NCI-H1436 treated with DMSO at 0.1 percent for 48 hours (cell line): Measurements from ENCODE around the gene KCNJ6.

ENCODE experiments used
- DNase-seq: peaks from one replicate; lab custom pipeline; 2025; lab: John Stamatoyannopoulos, UW

The KCNJ6 gene

GRCh38 chr21:37905291-37905690 lies 11.0 kb downstream of the KCNJ6 start:
- no peak for DNase-seq

GRCh38 chr21:37904856-37905255 lies 11.4 kb downstream of the KCNJ6 start:
- no peak for DNase-seq

GRCh38 chr21:37903396-37903795 lies 12.9 kb downstream of the KCNJ6 start:
- DNase-seq = no peak

- DNase-seq = no peak
Observed at GRCh38 chr21:37899146-37899545, 17.1 kb downstream of the KCNJ6 start.

- DNase-seq = no peak
Observed at GRCh38 chr21:37896788-37897187, 19.5 kb downstream of the KCNJ6 start.

- DNase-seq = no peak
Observed at GRCh38 chr21:37891972-37892371, 24.3 kb downstream of the KCNJ6 start.

- DNase-seq = no peak
Observed at GRCh38 chr21:37888659-37889058, 27.6 kb downstream of the KCNJ6 start.

GRCh38 chr21:37886726-37887299 lies 29.4 kb downstream of the KCNJ6 start:
- no peak for DNase-seq

- DNase-seq = no peak
Observed at GRCh38 chr21:37886120-37886519, 30.1 kb downstream of the KCNJ6 start.

- DNase-seq = no peak
Observed at GRCh38 chr21:37878946-37879660, 37.2 kb downstream of the KCNJ6 start.

GRCh38 chr21:37877888-37878684 lies 38.2 kb downstream of the KCNJ6 start:
- no peak for DNase-seq

- DNase-seq = no peak
Observed at GRCh38 chr21:37877171-37877570, 39.1 kb downstream of the KCNJ6 start.

GRCh38 chr21:37876561-37876960 lies 39.7 kb downstream of the KCNJ6 start:
- DNase-seq = no peak

GRCh38 chr21:37874904-37875780 lies 41.1 kb downstream of the KCNJ6 start:
- no peak for DNase-seq

- no peak for DNase-seq
Observed at GRCh38 chr21:37874481-37874880, 41.8 kb downstream of the KCNJ6 start.

- no peak for DNase-seq
Observed at GRCh38 chr21:37873655-37874054, 42.6 kb downstream of the KCNJ6 start.

GRCh38 chr21:37871121-37871862 lies 45.0 kb downstream of the KCNJ6 start:
- DNase-seq = no peak

GRCh38 chr21:37870221-37870620 lies 46.0 kb downstream of the KCNJ6 start:
- DNase-seq = no peak

GRCh38 chr21:37869661-37870060 lies 46.6 kb downstream of the KCNJ6 start:
- no peak for DNase-seq

- no peak for DNase-seq
Observed at GRCh38 chr21:37868446-37869295, 47.6 kb downstream of the KCNJ6 start.
